ENCODE results near the gene RSKR. TPM values are rescaled to one million over a fixed set of nuclear protein-coding genes. Genes with fewer than 3 reads are reported as not detected.

RSKR gene
- total and polyA plus RNA-seq, 8 donors: 8.4 to 31.6 (median 23.6) TPM

DNA sequence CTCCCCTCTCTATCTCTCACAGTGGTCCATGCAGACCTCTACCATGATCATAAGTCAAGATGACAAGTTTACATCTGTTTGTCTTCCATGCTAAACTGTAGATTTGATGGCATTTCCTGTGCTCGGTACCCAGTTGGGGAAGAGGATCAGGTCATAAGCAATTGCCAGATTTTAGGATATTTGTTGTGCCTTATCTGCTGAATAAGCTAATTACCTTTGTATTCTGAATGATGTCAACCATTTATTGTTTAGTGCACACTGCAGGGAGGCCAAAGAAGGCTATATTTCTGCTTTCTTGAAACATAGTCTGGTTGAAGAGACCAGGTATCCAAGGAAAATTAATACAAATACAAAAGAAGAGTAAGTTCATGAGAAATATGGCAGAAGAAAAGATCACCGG lies 31.5 kb downstream of the RSKR start:
- Histone ChIP-seq H3K27me3 (no peaks in the 10 kb centered on the region), H3K4me3 (no peak overlapping the region), H3K27ac (no peak overlapping the region), H3K9me3 (no peaks in the 10 kb centered on the region), H3K36me3 (peaks cover 0 to 65% of the 10 kb centered on the region in 2 donors), H3K4me1 (no peaks in the 10 kb centered on the region)
- TF ChIP-seq CTCF (IDR thresholded peaks at IDR 0.05): no peak
- intact Hi-C loops (cut with DNase I): no loop called here
- DNase-seq: no peak
- ATAC-seq: no peak

DNA sequence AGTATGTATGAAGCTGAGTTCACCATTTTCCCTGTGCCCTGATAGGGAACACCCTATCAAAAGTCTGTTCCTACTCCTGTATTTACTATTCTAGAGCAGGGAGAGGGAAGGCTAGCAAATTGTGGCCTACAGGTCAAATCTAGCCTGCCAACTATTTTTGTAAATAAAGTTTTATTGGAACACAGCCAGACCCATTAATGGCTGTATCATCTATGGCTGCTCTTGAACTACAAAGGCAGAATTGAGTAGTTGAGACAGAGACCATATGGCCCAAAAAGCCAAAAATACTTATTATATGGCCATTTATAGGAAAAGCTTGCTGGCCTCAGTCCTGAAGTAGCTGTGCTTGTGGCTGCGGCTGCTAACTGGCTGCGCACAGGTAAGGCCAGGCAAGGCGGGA lies 33.0 kb downstream of the RSKR start:
- Histone ChIP-seq H3K4me1 (peaks cover 0 to 12% of the 10 kb centered on the region in 2 donors), H3K4me3 (no peak overlapping the region), H3K36me3 (peaks cover 0 to 60% of the 10 kb centered on the region in 2 donors), H3K27me3 (no peaks in the 10 kb centered on the region), H3K9me3 (no peaks in the 10 kb centered on the region), H3K27ac (no peak overlapping the region)
- intact Hi-C loops (cut with DNase I): no loop called here
- peak in 2 of 4 donors; percentile 74 to 80 for DNase-seq
- TF ChIP-seq CTCF (IDR thresholded peaks at IDR 0.05): no peak
- ATAC-seq: no peak

DNA sequence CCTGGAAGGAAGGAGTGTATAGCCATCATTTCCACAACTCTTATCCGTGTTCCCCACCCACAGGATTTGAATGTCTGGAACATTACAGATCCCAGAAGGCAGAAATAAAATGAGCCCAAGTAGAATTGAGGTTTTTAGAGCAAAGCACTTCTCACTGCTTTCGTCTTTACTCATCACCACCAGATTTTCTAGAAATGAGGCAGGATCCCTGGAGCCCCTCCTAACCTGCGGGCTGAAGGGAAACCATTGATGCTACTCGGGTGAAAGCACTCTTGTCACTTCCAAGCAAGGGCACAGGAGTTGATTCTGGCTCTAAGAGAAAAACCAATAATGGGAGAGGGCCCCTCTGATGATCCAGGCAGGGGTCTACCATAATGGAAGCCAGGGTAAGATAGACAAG lies 34.5 kb downstream of the RSKR start:
- no peak overlapping the region for H3K27ac ChIP-seq
- no peak overlapping the region for H3K4me3 ChIP-seq
- peaks cover 0 to 14% of the 10 kb centered on the region in 2 donors for H3K4me1 ChIP-seq
- DNase-seq (no peak), ATAC-seq (no peak)
- H3K36me3 ChIP-seq: peaks cover 0 to 45% of the 10 kb centered on the region in 2 donors
- intact Hi-C loops (cut with DNase I): no loop called here
- H3K9me3 ChIP-seq: no peaks in the 10 kb centered on the region
- no peaks in the 10 kb centered on the region for H3K27me3 ChIP-seq
- no peak for TF ChIP-seq CTCF (IDR thresholded peaks at IDR 0.05)

- intact Hi-C loops (cut with DNase I): no loop called here
- DNase-seq (no peak), ATAC-seq (no peak)
- Histone ChIP-seq H3K27me3 (no peaks in the 10 kb centered on the region), H3K4me3 (no peak overlapping the region), H3K27ac (no peak overlapping the region), H3K36me3 (peaks cover 0 to 35% of the 10 kb centered on the region in 2 donors), H3K4me1 (peaks cover 0 to 14% of the 10 kb centered on the region in 2 donors), H3K9me3 (no peaks in the 10 kb centered on the region)
- no peak for TF ChIP-seq CTCF (IDR thresholded peaks at IDR 0.05)
Measured at GRCh38 chr17:28578246-28579195, 35.5 kb downstream of the RSKR start.

DNA sequence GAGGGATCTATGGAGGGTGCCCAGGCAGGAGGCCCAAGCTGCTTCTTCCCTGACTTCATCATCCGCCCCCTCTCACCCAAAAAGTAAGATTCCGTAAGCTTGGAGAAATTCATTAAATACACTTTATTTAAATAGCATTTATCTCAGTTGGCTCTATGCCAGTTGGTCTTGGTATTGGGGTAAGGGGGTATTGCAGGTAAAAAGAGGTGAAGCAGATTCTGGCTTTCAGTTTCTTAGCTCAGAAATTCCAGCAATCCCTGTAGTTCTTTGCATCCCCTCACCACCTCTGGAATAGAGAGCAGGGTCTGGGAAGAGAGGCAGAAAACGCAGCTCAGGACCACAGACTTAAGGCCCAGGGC lies 36.5 kb downstream of the RSKR start:
- no peak overlapping the region for H3K4me3 ChIP-seq
- no peaks in the 10 kb centered on the region for H3K9me3 ChIP-seq
- no peak for TF ChIP-seq CTCF (IDR thresholded peaks at IDR 0.05)
- H3K4me1 ChIP-seq: peaks cover 0 to 15% of the 10 kb centered on the region in 2 donors
- peaks cover 0 to 24% of the 10 kb centered on the region in 2 donors for H3K36me3 ChIP-seq
- ATAC-seq: no peak
- no peak for DNase-seq
- intact Hi-C loops (cut with DNase I): no loop called here
- H3K27ac ChIP-seq: no peak overlapping the region
- no peaks in the 10 kb centered on the region for H3K27me3 ChIP-seq
